ENCODE data around the gene ZNF148.

ZNF148 gene

DNA sequence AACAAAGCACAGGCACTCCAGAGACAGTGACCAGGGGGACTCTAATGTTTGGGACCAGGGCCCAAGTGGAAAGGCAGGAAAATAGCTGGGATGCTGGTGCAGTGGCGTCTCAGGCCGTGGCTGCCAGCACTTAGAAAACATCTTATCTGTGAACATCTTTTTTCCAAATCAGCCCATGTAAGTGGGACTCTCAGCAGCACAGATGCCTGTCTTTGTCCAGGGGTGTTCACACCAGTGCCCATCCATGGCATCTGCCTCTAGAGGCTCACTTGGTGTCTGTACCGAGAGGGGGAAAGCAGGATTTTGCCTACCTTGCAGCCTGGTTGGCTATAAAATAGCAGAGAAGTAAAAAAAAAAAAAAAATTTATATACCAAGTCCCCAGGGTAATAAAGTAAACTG, 189.3 kb downstream of the ZNF148 start:
- no peak for DNase-seq (ENCODE audit: low read depth, low spot score)
- TF ChIP-seq, protein P1, sequence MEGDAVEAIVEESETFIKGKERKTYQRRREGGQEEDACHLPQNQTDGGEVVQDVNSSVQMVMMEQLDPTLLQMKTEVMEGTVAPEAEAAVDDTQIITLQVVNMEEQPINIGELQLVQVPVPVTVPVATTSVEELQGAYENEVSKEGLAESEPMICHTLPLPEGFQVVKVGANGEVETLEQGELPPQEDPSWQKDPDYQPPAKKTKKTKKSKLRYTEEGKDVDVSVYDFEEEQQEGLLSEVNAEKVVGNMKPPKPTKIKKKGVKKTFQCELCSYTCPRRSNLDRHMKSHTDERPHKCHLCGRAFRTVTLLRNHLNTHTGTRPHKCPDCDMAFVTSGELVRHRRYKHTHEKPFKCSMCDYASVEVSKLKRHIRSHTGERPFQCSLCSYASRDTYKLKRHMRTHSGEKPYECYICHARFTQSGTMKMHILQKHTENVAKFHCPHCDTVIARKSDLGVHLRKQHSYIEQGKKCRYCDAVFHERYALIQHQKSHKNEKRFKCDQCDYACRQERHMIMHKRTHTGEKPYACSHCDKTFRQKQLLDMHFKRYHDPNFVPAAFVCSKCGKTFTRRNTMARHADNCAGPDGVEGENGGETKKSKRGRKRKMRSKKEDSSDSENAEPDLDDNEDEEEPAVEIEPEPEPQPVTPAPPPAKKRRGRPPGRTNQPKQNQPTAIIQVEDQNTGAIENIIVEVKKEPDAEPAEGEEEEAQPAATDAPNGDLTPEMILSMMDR (IDR thresholded peaks at IDR 0.05; ENCODE audit: low read depth, low read length), result no peak
- H3K4me3 ChIP-seq (ENCODE audit: low read depth, low read length), result no peak overlapping the region
- in situ Hi-C loops (cut with HindIII; ENCODE audit: low sequenced_read_pairs), result no loop called here

DNA sequence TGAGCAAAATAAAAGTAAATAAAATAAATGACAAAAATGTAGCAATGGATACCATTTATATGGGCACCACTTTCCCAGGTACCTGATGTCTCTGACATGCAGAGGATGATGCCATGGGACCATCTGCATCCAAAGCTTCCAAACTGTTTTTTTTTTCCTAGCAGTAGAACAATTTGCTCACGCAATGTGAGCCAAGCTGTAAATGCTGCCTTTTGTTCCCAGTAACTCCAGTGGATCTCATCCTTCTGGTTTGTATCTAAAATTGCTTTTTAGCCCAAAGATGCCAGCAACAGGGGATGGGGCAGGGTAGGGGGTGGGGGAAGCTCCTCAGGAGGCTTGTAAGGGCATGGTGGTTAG, 195.3 kb downstream of the ZNF148 start:
- TF ChIP-seq, protein P1 (IDR thresholded peaks at IDR 0.05; ENCODE audit: low read depth, low read length), result no peak
- H3K4me3 ChIP-seq (ENCODE audit: low read depth, low read length), result no peak overlapping the region
- in situ Hi-C loops (cut with HindIII; ENCODE audit: low sequenced_read_pairs), result no loop called here
- DNase-seq (ENCODE audit: low read depth, low spot score), result no peak

DNA sequence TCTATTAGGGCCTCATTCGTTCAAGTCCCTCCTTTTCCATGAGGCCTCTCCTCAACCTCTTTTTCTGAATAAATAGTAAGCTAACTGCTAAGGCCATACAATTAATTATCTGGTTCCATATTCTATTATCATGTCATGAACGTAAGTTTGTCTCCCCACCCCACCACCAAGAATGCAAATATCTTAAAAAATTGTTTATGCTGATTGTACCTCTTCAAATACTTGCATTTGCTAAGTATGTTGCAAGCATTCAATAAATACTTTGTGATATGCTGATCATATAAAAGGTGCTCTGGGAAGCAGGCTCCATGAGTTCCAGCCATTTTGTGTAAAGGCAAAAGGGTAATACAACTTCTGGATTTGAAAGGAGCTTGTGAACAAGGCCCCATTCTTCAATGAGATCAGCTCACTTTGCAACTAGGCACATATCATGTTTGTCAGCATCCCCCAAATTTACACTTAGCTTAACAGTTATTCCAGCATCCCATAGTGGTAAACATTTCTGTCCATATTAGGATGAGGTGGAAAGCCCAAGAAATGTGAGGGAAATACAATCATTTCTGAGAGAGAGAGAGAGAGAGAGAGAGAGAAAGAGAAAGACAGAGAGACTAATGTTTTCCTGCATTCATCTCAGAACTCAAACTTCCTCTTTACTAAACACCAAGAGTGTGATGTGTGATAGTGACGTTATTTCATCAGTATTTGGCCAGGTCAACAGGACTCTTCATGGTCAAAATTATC, 195.8 kb downstream of the ZNF148 start:
- no peak overlapping the region for H3K4me3 ChIP-seq (ENCODE audit: low read depth, low read length)
- TF ChIP-seq, protein P1 (IDR thresholded peaks at IDR 0.05; ENCODE audit: low read depth, low read length), result no peak
- in situ Hi-C loops (cut with HindIII; ENCODE audit: low sequenced_read_pairs), result no loop called here
- DNase-seq (ENCODE audit: low read depth, low spot score), result no peak

DNA sequence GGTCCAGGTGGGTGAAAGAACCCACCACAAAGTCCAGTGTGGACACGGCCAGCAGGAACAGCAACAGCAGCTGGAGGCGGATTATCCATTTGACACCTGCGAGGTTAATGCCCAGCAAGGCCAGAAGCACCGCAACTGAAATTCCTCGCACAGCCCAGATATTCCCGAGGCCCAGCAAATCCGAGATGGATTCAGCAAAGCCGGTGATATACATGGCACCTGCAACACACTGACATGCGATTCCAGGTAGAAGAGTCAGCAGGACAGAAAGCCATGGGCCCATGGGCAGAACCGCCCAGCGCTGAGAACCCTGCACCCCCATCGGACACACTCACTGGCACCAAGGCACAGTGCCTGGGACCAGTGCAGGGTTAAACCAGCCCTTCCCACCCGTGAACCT, 197.4 kb downstream of the ZNF148 start:
- H3K4me3 ChIP-seq (ENCODE audit: low read depth, low read length), result no peak overlapping the region
- TF ChIP-seq, protein P1 (IDR thresholded peaks at IDR 0.05; ENCODE audit: low read depth, low read length), result no peak
- in situ Hi-C loops (cut with HindIII; ENCODE audit: low sequenced_read_pairs), result no loop called here
- DNase-seq (ENCODE audit: low read depth, low spot score), result no peak

Data from astrocyte of the spinal cord (primary cell).